ENCODE data around the gene TMEM39A.

TMEM39A gene

GRCh38 chr3:119463171-119464169 is at the start of gene TMEM39A:
Gene TMEM39A (minus strand): TSS chr3:119463615. CDS start chr3:119462074, 1,541 bp downstream.
- peak; percentile 99 for DNase-seq (ENCODE audit: low spot score)

GRCh38 chr3:119510690-119511089 is 47.3 kb upstream of the TMEM39A start:
- DNase-seq (ENCODE audit: low spot score) = no peak

GRCh38 chr3:119508172-119508845 is 44.9 kb upstream of the TMEM39A start:
- peak; percentile 16 for DNase-seq (ENCODE audit: low spot score)

- no peak for DNase-seq (ENCODE audit: low spot score)
Measured at GRCh38 chr3:119507404-119507803, 44.0 kb upstream of the TMEM39A start.

GRCh38 chr3:119506631-119507030 is 43.2 kb upstream of the TMEM39A start:
- no peak for DNase-seq (ENCODE audit: low spot score)

- DNase-seq (ENCODE audit: low spot score) = no peak
Measured at GRCh38 chr3:119500901-119501300, 37.5 kb upstream of the TMEM39A start.

GRCh38 chr3:119500265-119500664 is 36.9 kb upstream of the TMEM39A start:
- no peak for DNase-seq (ENCODE audit: low spot score)

- DNase-seq (ENCODE audit: low spot score) = peak; percentile 97
Measured at GRCh38 chr3:119498186-119499011, 35.0 kb upstream of the TMEM39A start, which contains the start of gene TIMMDC1. Gene TIMMDC1 (plus strand): TSS chr3:119498547. CDS start chr3:119498734, 187 bp downstream.

GRCh38 chr3:119497820-119498185 is 34.4 kb upstream of the TMEM39A start:
- peak; percentile 34 for DNase-seq (ENCODE audit: low spot score)

GRCh38 chr3:119494597-119494996 is 31.2 kb upstream of the TMEM39A start:
- DNase-seq (ENCODE audit: low spot score) = no peak

GRCh38 chr3:119492810-119493209 is 29.4 kb upstream of the TMEM39A start:
- DNase-seq (ENCODE audit: low spot score) = no peak

GRCh38 chr3:119492128-119492527 is 28.7 kb upstream of the TMEM39A start:
- no peak for DNase-seq (ENCODE audit: low spot score)

GRCh38 chr3:119490153-119490552 is 26.7 kb upstream of the TMEM39A start:
- no peak for DNase-seq (ENCODE audit: low spot score)

- no peak for DNase-seq (ENCODE audit: low spot score)
Measured at GRCh38 chr3:119485563-119485962, 22.1 kb upstream of the TMEM39A start.

- DNase-seq (ENCODE audit: low spot score) = no peak
Measured at GRCh38 chr3:119483101-119483500, 19.7 kb upstream of the TMEM39A start.

- DNase-seq (ENCODE audit: low spot score) = no peak
Measured at GRCh38 chr3:119481079-119481478, 17.7 kb upstream of the TMEM39A start.

GRCh38 chr3:119470866-119471265 is 7.5 kb upstream of the TMEM39A start:
- DNase-seq (ENCODE audit: low spot score) = no peak

- no peak for DNase-seq (ENCODE audit: low spot score)
Measured at GRCh38 chr3:119469418-119470189, 6.2 kb upstream of the TMEM39A start.

GRCh38 chr3:119468041-119468440 is 4.6 kb upstream of the TMEM39A start:
- peak; percentile 8 for DNase-seq (ENCODE audit: low spot score)

- no peak for DNase-seq (ENCODE audit: low spot score)
Measured at GRCh38 chr3:119457246-119457645, 6.2 kb downstream of the TMEM39A start.

- DNase-seq (ENCODE audit: low spot score) = no peak
Measured at GRCh38 chr3:119456469-119456868, 6.9 kb downstream of the TMEM39A start.

Data from hematopoietic multipotent progenitor cell treated with erythropoietin and hydrocortisone succinate and interleukin-3 and kit ligand, for 15 days (in vitro differentiated cells).